PC-3 (cell line): Measurements from ENCODE around the gene SMCO4.

Source experiments
- EZH2phosphoT487 ChIP-seq: fragments of 300-600 bp; sonication (generic); IDR thresholded peaks from 2 replicates; pipeline ENCODE4 v1.6.1; 2018; ENCODE audit warnings: mild to moderate bottlenecking, antibody characterized with exemption, low read length, borderline replicate concordance
- TF ChIP-seq, protein P1 (sequence below): fragments of 300-600 bp; sonication (generic); conservative IDR thresholded peaks from 2 replicates; pipeline ENCODE4 v1.5.1; 2017; ENCODE audit warnings: antibody characterized with exemption, low read depth, mild to moderate bottlenecking, low read length

DNA sequence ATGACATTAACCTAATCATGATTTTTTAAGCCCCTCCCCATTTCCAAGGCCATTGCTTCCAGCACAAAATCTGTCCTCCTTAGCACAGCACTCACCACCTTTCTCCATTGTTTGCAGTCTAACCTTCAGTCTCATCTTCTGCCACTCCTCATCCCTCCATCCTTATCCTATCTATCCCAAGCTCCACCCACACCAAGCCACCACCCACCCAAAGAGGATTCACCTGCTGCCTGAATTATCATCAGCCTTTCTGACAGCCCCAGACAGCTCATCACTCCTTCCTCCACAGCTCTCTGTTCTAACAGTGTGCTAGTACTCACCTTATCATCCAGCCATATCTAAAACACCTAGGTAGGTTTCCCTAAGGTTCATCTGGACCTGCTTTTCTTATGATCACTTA is 20.7 kb upstream of the SMCO4 start:
- TF ChIP-seq, protein P1, sequence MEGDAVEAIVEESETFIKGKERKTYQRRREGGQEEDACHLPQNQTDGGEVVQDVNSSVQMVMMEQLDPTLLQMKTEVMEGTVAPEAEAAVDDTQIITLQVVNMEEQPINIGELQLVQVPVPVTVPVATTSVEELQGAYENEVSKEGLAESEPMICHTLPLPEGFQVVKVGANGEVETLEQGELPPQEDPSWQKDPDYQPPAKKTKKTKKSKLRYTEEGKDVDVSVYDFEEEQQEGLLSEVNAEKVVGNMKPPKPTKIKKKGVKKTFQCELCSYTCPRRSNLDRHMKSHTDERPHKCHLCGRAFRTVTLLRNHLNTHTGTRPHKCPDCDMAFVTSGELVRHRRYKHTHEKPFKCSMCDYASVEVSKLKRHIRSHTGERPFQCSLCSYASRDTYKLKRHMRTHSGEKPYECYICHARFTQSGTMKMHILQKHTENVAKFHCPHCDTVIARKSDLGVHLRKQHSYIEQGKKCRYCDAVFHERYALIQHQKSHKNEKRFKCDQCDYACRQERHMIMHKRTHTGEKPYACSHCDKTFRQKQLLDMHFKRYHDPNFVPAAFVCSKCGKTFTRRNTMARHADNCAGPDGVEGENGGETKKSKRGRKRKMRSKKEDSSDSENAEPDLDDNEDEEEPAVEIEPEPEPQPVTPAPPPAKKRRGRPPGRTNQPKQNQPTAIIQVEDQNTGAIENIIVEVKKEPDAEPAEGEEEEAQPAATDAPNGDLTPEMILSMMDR = no peak
- TF ChIP-seq EZH2phosphoT487 = no peak
